Hepatocyte (in vitro differentiated cells): ENCODE measurements around the gene NHS.

Experiments used
- EZH2 ChIP-seq: fragments of 200-600 bp; sonication (generic); IDR thresholded peaks from 2 replicates; pipeline ENCODE4 v1.6.1; 2016; ENCODE audit warnings: antibody characterized with exemption, mild to moderate bottlenecking, borderline replicate concordance
- EZH2phosphoT487 ChIP-seq: fragments of 200-600 bp; sonication (generic); IDR thresholded peaks from one replicate; pipeline ENCODE4 v1.6.1; 2018; ENCODE audit warnings: antibody characterized with exemption, mild to moderate bottlenecking, low read depth, moderate library complexity; ENCODE audit not compliant: unreplicated experiment, severe bottlenecking
- TF ChIP-seq, protein P1 (sequence below): fragments of 200-600 bp; sonication (generic); IDR thresholded peaks from 2 replicates; pipeline ENCODE4 v1.5.1; 2016; ENCODE audit warnings: antibody characterized with exemption, mild to moderate bottlenecking; ENCODE audit not compliant: poor library complexity

DNA sequence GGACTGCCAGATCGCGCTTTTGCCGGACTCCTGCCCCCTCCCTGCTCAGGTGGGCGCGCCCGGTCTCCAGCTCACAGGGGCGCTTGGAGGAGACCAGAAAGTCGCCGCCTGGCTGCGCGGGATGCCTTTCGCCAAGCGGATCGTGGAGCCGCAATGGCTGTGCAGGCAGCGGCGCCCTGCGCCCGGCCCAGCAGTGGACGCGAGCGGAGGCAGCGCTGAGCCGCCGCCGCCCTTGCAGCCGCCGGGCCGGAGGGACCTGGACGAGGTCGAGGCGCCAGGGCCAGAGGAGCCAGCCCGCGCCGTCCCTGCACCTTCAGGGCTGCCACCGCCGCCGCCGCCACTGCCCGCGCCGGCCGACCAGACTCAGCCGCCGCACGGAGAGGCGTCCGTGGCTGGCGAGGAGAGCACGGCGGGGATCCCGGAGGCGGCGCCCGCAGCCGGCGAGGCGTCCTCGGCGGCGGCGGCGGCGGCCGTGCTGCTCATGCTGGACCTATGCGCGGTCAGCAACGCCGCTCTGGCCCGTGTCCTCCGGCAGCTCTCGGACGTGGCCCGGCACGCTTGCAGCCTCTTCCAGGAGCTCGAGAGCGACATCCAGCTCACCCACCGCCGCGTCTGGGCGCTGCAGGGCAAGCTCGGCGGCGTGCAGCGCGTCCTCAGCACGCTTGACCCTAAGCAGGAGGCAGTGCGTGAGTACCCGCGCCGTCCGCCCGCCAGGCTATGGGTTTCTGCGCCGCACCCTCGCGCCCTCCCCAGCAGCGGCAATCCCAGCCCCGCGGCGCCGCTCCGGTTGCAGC is 834 bp downstream of the NHS start:
- TF ChIP-seq, protein P1, sequence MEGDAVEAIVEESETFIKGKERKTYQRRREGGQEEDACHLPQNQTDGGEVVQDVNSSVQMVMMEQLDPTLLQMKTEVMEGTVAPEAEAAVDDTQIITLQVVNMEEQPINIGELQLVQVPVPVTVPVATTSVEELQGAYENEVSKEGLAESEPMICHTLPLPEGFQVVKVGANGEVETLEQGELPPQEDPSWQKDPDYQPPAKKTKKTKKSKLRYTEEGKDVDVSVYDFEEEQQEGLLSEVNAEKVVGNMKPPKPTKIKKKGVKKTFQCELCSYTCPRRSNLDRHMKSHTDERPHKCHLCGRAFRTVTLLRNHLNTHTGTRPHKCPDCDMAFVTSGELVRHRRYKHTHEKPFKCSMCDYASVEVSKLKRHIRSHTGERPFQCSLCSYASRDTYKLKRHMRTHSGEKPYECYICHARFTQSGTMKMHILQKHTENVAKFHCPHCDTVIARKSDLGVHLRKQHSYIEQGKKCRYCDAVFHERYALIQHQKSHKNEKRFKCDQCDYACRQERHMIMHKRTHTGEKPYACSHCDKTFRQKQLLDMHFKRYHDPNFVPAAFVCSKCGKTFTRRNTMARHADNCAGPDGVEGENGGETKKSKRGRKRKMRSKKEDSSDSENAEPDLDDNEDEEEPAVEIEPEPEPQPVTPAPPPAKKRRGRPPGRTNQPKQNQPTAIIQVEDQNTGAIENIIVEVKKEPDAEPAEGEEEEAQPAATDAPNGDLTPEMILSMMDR, result no peak
- TF ChIP-seq EZH2, result no peak
- no peak for TF ChIP-seq EZH2phosphoT487
